Caki2 (cell line): Measurements from ENCODE around the gene KNSTRN. TPM values are rescaled to one million over a fixed set of nuclear protein-coding genes. Genes with fewer than 3 reads are reported as not detected.

Experiments used
- DNase-seq: peaks from one replicate; pipeline ENCODE4 v3.0.0-alpha.2; 2015; ENCODE audit warnings: low read depth
- in situ Hi-C: cut with HindIII; loops from 2 replicates; pipeline ENCODE4 v1.10.0; 2016; ENCODE audit warnings: low sequenced_read_pairs, low pct_unique_long_range_greater_than_20kb, mixed read lengths
- total RNA-seq: library from RNA; depleted of rRNA; stranded (reverse); fragments of >200 nt; shearing (Covaris generic); gene quantifications from 2 replicates; pipeline ENCODE4 v1.2.3, GENCODE V29; 2014; ENCODE audit warnings: low replicate concordance; rRNA removed

KNSTRN gene
- total RNA-seq, 1 experiment from 2014 or later = 65.1 TPM

DNA sequence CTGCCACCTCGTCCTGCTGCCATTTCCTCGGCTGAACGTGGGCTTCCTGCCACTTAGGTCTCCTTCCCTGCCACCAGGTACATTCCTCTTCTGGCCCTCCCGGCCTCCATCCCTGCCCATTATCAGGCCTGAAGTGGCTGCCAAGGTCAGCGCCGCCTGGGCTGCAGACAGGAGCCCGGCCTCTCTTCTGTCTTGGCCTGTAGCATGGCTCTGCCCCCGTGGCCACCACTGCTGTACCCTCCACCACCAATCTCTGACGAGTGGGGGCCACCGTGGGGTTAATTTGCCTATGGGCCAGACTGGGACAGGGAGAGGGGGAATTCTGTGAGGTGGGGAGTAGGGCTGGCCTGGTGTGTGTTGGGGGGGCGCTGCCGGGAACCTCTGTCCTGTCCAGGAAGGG is 56.2 kb downstream of the KNSTRN start:
- in situ Hi-C loops = no loop called here
- DNase-seq = no peak

DNA sequence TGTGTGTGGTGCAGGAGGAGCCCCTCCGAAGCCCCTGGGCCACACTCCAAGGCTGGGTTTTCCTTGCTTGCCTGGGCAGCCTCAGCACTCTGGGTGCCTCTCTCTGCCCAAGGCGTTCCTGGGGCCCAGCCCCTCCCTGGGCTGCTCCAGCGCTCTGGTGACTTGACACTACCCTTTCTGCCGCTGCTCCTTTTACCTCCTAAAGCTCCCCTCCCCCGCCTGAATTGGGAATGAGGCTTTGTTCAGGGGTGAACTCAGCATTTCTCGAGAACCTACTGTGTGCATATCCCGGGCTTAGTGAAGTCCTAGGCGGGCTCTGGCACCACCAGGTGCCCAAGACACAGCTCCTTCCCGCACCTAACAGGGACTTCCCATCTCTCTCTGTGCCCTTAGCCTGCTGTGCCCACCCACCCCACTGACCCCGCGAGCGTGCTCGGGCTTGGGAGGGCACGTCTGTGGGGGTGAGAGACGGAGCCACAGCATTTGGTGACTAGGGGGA is 57.0 kb downstream of the KNSTRN start:
- DNase-seq = no peak
- in situ Hi-C loops = no loop called here

DNA sequence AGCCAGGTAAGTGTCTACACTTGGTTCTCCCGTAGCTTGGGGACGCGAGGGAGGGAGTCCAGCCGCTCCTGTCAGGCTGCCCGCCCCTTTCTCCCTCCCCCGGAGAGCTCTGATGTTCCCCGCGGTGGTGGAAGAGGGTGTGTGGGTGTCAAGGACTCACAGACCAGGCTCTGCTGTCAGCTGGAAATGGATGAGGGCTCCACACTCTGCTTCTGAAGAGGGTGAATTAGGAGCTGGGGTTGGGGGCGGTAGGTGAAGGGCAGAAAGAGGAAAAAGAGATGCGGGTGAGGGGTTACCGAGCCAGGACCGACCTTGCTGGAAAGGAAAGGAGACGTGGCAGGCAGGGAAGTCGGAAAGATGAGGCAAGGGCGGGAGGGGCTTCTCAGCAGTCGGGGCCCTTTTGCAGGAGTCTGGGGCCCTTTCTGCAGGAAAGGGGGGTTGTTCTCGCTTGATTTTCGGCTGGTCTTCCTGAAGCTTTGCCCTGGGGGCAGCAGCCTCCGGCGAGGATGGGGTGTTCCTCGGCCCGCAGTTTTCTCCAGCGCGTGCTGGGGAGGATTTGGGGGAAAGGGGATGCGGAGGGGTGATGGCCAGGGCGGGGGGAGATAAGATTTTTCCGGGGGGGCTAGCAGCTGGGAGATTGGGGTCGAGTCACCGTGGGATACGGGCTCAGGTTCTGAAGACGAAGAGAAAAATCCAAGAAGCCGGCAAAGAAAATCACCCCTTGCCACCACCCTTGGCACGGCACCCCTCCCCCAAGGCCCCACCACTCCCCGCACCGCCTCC is 57.6 kb downstream of the KNSTRN start:
- in situ Hi-C loops = no loop called here
- DNase-seq = peak; percentile 16

GRCh38 chr15:40440743-40441564 is 58.4 kb downstream of the KNSTRN start, which contains the start of gene BAHD1:
Gene BAHD1, plus strand, starts transcription at chr15:40440953. Its CDS starts 17,512 bp downstream, at chr15:40458465.
- peak; percentile 87 for DNase-seq
- in situ Hi-C loops = no loop called here

GRCh38 chr15:40441565-40442531 is 59.3 kb downstream of the KNSTRN start:
- no peak for DNase-seq
- in situ Hi-C loops = no loop called here

GRCh38 chr15:40443255-40443654 is 60.7 kb downstream of the KNSTRN start:
- in situ Hi-C loops = no loop called here
- DNase-seq = no peak

GRCh38 chr15:40443846-40444245 is 61.3 kb downstream of the KNSTRN start:
- no peak for DNase-seq
- in situ Hi-C loops = no loop called here

Other genes starting within 250 kb of the KNSTRN start
- gene BUB1B, start 221.7 kb upstream of the KNSTRN start, total RNA-seq = 44.3 and 49.3 TPM in 2 replicates
- not detected in 2 replicates for gene PAK6, start 143.7 kb upstream of the KNSTRN start, total RNA-seq
- gene ANKRD63, start 99.7 kb upstream of the KNSTRN start, total RNA-seq = not detected in 2 replicates
- gene PLCB2, start 74.8 kb upstream of the KNSTRN start, total RNA-seq = not detected in 2 replicates
- gene INAFM2, start 59.0 kb upstream of the KNSTRN start, total RNA-seq = 2.6 and 4.6 TPM in 2 replicates
- gene CCDC9B, start 41.8 kb upstream of the KNSTRN start, total RNA-seq = 10.1 and 35.3 TPM in 2 replicates
- not detected in 2 replicates for gene PHGR1, start 31.7 kb upstream of the KNSTRN start, total RNA-seq
- under 0.01 TPM in 1 of 2 replicates, not detected in the other for gene DISP2, start 24.5 kb upstream of the KNSTRN start, total RNA-seq
- gene IVD, start 23.1 kb downstream of the KNSTRN start, total RNA-seq = 50.4 and 79.9 TPM in 2 replicates
- gene BAHD1, start 58.2 kb downstream of the KNSTRN start, total RNA-seq = 4.6 and 5.0 TPM in 2 replicates
- gene CHST14, start 88.3 kb downstream of the KNSTRN start, total RNA-seq = 17.3 and 20.0 TPM in 2 replicates
- gene CCDC32, start 182.3 kb downstream of the KNSTRN start, total RNA-seq = 31.4 and 33.7 TPM in 2 replicates
- gene RPUSD2, start 186.6 kb downstream of the KNSTRN start, total RNA-seq = 16.1 and 20.3 TPM in 2 replicates
- gene KNL1, start 211.5 kb downstream of the KNSTRN start, total RNA-seq = 9.9 and 19.8 TPM in 2 replicates